ENCODE data around the gene HOXD11. TPM values are rescaled to one million over a fixed set of nuclear protein-coding genes. Genes with fewer than 3 reads are reported as not detected.
A peak's percentile ranks its signal among the peaks of the same experiment; 100 is the strongest.

HOXD11 gene
- 0.37 and 2.5 TPM in 2 replicates for total RNA-seq

GRCh38 chr2:176106581-176107539 lies at the start of gene HOXD11:
HOXD11 (plus strand) TSS chr2:176107280; CDS start chr2:176107356, 76 bp downstream.

GRCh38 chr2:176083796-176084261 lies 23.3 kb upstream of the HOXD11 start, which contains the start of gene EVX2:
EVX2 (minus strand) TSS chr2:176083962; CDS start chr2:176083776, 186 bp downstream.

DNA sequence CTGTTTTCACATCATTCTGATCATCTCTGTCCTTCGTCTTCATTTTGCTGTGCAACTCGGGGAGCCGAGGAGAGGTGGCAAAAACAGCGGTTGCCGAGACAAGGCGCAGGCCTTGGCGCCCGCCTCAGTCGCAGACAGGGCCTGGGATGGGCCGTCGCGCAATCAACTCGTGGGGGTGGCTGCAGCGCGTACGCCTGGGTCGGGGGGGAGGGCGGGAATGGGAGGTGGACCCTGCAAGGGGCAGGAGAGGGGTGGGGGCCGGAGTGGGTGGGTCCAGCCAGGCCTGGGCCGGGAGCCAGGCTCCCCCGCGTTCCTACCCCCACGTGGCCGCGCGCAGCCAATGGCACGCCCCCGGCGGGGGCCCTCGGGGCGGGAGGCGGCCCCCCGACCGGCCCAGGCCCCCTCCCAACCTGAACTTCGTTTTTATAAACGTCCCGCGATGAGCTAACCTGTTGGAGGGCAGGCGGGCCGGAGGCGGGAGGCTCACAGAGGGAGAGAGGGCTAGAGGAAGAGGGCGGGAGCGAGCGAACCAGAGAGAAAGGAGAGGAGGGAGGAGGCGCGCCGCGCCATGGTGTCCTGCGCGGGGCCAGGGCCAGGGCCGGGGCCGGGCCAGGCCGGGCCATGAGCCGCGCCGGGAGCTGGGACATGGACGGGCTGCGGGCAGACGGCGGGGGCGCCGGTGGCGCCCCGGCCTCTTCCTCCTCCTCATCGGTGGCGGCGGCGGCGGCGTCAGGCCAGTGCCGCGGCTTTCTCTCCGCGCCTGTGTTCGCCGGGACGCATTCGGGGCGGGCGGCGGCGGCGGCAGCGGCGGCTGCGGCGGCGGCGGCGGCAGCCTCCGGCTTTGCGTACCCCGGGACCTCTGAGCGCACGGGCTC lies 14.6 kb upstream of the HOXD11 start, which contains the start of gene HOXD13:
Gene HOXD13 (plus strand): TSS at position 452 of the 875 bp plus-strand sequence. CDS start 170 bp downstream, at position 622.

DNA sequence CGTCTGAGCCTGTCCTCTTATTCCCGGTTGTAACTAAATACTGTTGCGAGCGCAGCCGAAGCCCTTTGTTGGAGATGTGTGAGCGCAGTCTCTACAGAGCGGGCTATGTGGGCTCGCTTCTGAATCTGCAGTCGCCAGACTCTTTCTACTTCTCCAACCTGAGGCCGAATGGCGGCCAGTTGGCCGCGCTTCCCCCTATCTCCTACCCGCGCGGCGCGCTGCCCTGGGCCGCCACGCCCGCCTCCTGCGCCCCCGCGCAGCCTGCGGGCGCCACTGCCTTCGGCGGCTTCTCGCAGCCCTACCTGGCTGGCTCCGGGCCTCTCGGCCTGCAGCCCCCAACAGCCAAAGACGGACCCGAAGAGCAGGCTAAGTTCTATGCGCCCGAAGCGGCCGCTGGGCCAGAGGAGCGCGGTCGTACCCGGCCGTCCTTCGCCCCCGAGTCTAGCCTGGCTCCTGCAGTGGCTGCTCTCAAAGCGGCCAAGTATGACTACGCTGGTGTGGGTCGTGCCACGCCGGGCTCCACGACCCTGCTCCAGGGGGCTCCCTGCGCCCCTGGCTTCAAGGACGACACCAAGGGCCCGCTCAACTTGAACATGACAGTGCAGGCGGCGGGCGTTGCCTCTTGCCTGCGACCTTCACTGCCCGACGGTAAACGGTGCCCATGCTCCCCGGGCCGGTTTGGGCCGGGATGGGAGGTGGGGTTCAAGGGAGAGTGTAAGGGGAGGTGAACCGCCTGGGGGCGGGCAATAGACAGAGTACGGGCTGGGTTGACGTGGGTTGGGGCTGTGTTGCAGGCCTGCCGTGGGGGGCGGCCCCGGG lies 7.1 kb upstream of the HOXD11 start, which contains the start of gene HOXD12:
Gene HOXD12 (plus strand): TSS at position 68 of the 819 bp plus-strand sequence. CDS start 7 bp downstream, at position 75.

DNA sequence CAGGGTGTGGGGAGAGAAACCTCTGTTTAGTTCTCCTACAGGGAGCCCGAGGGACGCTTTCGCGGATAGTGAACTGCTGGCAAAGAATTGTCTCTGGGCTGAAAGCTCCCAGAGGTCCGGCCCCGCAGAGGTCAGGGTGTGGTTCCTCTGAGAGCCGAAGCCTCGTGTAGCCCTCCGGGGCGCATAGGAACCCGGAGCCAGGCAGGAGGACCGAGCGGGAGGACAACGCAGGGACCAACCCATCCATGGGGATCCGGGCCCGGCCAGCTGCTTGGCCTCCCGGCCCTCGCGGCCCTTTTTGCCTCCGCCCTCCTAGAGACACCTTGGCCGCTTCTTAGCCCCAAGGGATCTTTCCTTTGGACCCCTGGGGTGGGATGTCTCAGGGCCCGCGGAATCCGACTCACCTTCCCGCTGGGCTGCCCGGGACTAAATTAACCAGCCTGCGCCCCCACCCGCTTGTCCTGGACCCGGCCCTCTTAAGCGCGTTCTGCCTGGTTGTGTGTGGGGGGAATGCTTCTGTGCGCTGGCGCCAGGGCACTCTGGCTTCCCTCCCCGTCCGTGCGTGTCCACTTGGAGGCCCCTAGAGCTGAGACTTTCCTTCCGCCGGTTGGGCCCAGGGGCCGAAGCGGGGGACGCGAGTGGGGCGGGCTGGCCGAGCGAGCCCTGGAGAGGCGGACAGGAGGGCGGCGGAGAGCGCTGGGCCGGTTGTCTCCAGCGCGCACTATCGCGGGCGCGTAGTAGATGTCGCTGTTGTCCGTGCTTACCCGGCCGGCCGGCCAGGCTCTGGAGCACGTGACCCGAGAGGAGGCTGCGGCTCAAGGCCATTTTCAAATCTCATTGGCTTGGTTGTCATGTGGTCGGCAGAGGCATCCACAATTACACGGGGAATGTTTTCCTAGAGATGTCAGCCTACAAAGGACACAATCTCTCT lies 9.1 kb downstream of the HOXD11 start, which contains the start of gene HOXD10:
Gene HOXD10 (plus strand): TSS at position 896 of the 931 bp plus-strand sequence. CDS start 56 bp downstream, outside the sequence.

DNA sequence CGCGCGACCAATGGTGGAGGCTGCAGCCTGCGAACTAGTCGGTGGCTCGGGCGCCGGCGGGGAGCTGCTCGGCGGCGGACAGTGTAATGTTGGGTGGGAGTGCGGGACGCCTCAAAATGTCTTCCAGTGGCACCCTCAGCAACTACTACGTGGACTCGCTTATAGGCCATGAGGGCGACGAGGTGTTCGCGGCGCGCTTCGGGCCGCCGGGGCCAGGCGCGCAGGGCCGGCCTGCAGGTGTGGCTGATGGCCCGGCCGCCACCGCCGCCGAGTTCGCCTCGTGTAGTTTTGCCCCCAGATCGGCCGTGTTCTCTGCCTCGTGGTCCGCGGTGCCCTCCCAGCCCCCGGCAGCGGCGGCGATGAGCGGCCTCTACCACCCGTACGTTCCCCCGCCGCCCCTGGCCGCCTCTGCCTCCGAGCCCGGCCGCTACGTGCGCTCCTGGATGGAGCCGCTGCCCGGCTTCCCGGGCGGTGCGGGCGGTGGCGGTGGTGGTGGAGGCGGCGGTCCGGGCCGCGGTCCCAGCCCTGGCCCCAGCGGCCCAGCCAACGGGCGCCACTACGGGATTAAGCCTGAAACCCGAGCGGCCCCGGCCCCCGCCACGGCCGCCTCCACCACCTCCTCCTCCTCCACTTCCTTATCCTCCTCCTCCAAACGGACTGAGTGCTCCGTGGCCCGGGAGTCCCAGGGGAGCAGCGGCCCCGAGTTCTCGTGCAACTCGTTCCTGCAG lies 15.8 kb downstream of the HOXD11 start, which contains the start of gene HOXD9:
Gene HOXD9 (plus strand): TSS at position 37 of the 728 bp plus-strand sequence. CDS start 50 bp downstream, at position 87.

DNA sequence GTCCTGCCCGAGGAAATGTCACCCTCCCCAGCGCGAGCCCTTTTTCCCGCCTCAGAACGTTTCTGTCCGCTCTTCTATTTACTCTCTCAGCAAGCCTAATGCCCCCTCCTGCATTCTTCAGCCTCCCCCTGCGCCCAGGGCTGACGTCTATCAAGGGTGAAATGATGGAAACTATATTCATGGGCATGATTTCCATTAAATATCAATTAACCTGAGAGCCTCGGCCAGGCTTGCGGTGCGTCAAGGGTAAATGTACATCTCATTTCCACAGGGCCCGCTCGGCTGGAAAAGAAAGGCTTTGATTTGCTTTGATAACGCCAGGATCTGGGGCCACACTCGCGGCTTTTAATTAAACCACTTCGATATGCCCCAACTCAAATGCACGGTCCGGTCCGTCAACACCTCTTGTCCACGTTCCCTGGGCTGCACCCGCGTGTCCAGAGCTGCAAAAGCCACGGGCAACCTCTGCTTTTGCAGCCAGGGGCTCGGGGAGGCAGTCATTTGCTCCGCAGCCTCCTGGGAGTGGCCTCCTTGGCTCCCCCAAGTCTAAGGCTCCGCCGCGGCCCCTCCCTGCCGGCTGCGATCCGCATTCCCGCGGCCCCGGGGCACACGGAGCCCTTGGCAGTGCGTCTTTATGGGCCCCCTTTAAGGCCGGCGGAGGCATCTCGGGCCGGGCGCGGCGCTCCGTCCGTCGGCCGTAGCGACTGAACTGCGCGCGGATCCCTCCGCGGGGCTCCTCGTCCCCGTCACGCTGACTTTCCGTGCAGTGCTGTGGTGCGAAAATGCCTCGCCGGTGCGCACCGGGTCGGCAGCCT lies 22.1 kb downstream of the HOXD11 start, which contains the start of gene HOXD8:
Gene HOXD8 (plus strand): TSS at position 724 of the 815 bp plus-strand sequence. CDS start 662 bp downstream, outside the sequence.

GRCh38 chr2:176151442-176152287 lies 44.6 kb downstream of the HOXD11 start, which contains the start of gene HOXD4:
HOXD4 (plus strand) TSS chr2:176151550; CDS start chr2:176151634, 84 bp downstream.

GRCh38 chr2:176156807-176157498 lies 49.9 kb downstream of the HOXD11 start, which contains the start of gene HOXD3:
HOXD3 (plus strand) TSS chr2:176157307; CDS start chr2:176169115, 11,808 bp downstream.

Small RNAs within 50 kb of the gene (small RNA-seq; reads per million reads assigned to genes)
- 953 reads per million, percentile 99 among the genes with 10 or more reads in this experiment for gene MIR10B

Other genes starting within 250 kb of the HOXD11 start
- gene LNPK, start 105.0 kb upstream of the HOXD11 start, total RNA-seq, result 30.3 and 34.5 TPM in 2 replicates
- not detected in 2 replicates for gene EVX2, start 23.3 kb upstream of the HOXD11 start, total RNA-seq
- 1.6 TPM in 1 of 2 replicates, not detected in the other for gene HOXD13, start 14.6 kb upstream of the HOXD11 start, total RNA-seq
- not detected in 2 replicates for gene HOXD12, start 7.5 kb upstream of the HOXD11 start, total RNA-seq
- 2.7 TPM in 1 of 2 replicates, not detected in the other for gene HOXD10, start 9.5 kb downstream of the HOXD11 start, total RNA-seq
- 0.37 and 0.78 TPM in 2 replicates for gene HOXD9, start 15.4 kb downstream of the HOXD11 start, total RNA-seq
- 7.7 and 10.0 TPM in 2 replicates for gene HOXD8, start 22.4 kb downstream of the HOXD11 start, total RNA-seq
- 1.1 and 2.0 TPM in 2 replicates for gene HOXD4, start 44.3 kb downstream of the HOXD11 start, total RNA-seq
- gene HOXD3, start 50.0 kb downstream of the HOXD11 start, total RNA-seq, result 2.2 TPM in 2 replicates
- gene HOXD1, start 81.4 kb downstream of the HOXD11 start, total RNA-seq, result not detected in 2 replicates
- 10.2 and 10.3 TPM in 2 replicates for gene MTX2, start 162.2 kb downstream of the HOXD11 start, total RNA-seq